Coronary artery (tissue), 2 donors: Measurements from ENCODE around the gene NARF.

Experiments used
- DNase-seq: peaks from one replicate; pipeline ENCODE4 v3.0.0-alpha.2; 2017; ENCODE audit warnings: low spot score
- H3K27ac ChIP-seq, 2 donors: fragments of 200-600 bp; sonication (generic); one replicate each; pipeline ENCODE4 v1.5.1; 2016 to 2019
- H3K4me3 ChIP-seq: fragments of 200-600 bp; sonication (generic); 2 replicates; pipeline ENCODE4 v1.5.1; 2016; ENCODE audit warnings: mild to moderate bottlenecking, moderate library complexity
- CTCF ChIP-seq: fragments of 200-600 bp; sonication (generic); IDR thresholded peaks from one replicate; pipeline ENCODE4 v1.5.1; 2019; ENCODE audit warnings: antibody characterized with exemption

The NARF gene

DNA sequence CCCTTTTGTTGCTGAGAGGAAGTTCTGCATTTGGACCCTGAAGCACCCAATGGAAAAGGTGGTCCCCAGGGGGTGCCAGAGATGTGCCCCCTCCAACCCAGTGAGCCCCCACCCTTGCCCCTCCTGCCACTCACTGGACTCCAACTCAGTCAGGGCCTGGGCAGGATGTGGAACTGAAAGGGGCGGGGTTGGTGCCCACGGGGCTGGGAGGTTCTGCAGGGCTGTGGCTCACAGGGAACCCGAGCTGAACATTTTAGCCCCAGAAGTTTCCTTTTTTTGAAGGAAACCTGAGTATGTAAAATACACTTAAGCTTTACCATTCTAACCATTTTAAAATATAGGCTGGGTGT lies 24.4 kb upstream of the NARF start:
- TF ChIP-seq CTCF, result no peak
- Histone ChIP-seq H3K4me3 (no peak overlapping the region), H3K27ac (no peak overlapping the region)
- no peak for DNase-seq

GRCh38 chr17:82435103-82435502 lies 23.4 kb upstream of the NARF start:
- Histone ChIP-seq H3K4me3 (no peak overlapping the region), H3K27ac (no peak overlapping the region)
- no peak for TF ChIP-seq CTCF
- no peak for DNase-seq

GRCh38 chr17:82435601-82436583 lies 22.6 kb upstream of the NARF start:
- no peak overlapping the region for H3K4me3 ChIP-seq
- H3K27ac ChIP-seq, result no peak overlapping the region
- TF ChIP-seq CTCF, result no peak
- no peak for DNase-seq

DNA sequence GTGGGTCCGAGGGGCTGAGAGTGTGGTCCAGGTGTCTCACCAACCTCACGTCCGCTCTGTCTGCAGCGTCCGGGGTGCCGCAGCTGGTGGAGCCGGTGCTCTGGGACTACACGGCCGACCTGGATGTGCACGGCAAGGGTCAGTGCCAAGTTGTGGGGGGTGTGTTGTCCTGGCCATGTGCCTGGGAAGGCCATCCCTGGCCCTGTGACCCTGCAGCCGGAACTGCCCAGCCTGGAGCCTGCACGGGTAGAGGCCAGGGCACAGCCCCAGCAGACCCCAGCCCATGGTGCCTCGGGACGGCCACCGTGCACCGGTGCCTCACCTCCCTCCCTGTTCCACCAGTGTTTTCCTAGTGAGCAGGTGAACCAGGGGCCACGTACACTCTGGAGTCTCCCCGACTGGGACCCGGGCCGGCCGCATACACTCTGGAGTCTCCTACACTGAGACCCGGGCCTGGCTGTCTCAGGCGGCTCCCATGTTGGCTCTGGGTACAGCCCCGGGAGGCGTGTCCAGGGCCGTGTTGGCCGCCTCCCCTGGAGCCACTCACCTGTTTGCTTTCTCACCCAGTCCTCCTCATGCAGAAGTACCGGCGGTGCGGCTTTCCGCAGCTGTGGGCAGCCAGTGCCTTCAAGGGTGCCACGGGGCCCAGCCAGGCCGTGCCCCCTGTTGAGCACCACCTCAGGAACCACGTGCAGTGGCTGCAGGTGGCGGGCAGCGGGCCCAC lies 21.8 kb upstream of the NARF start:
- DNase-seq, result no peak
- Histone ChIP-seq H3K27ac (no peak overlapping the region), H3K4me3 (no peak overlapping the region)
- no peak for TF ChIP-seq CTCF

DNA sequence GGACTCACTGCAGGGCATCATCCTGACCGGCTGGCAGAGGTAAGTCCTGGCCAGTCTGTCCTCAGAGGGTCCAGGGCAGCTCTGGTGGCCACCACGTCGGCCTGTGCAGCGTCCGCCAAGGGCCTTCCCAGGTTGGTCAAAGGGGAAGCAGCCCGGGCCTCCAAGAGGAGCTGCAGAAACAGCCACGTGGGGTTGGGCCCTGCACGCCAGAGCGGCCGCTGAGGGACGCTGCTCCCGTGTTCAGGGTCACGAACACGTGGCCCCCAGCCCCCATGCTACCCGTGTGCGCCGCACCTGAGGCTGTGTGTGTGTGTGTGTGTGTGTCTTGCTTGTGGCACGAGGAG lies 21.2 kb upstream of the NARF start:
- TF ChIP-seq CTCF, result no peak
- DNase-seq, result no peak
- Histone ChIP-seq H3K27ac (no peak overlapping the region), H3K4me3 (no peak overlapping the region)

GRCh38 chr17:82438401-82439193 lies 19.9 kb upstream of the NARF start:
- H3K27ac ChIP-seq, result no peak overlapping the region
- no peak for TF ChIP-seq CTCF
- no peak overlapping the region for H3K4me3 ChIP-seq
- DNase-seq, result no peak
